ENCODE measurements around the gene CDC27.

DNA sequence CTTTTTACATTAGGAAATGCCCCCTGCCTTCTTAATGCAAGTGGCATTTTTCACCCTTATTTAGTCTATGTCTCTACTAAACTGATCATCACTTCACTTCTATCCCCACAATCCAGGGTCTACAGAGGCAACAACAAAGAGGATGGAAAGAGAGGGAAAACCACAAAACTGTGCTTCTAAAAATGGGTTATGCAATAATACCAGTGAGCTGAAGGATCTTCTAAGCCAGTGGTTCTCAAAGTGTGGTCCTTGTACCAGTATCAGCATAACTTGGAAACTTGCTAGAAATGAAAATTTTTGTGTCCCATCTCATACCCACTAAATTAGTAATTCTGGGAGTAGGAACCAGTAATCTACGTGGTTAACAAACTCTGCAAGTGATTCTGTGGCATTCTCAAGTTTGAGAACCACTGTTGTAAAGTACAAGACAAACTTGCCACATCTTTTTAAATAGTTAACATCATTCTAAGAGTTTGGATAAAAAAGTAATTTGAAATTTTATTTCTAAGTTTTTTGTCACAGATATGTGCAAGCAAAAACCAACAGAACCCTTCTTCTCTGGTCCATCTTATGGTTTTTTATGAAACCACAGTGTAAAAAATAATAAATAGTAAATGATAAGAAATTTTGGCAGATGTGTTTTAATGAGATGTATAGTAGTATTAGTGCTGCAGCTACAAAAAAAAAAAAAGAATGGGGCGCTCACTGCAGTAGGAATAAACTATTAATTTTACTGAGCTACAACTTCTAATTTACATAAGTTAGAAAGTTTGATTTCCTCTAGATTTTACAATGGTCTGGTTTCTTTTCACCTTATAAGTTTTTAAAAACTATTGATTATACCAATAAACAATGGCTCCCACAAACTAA, 16.2 kb downstream of the CDC27 start:
- TF ChIP-seq, protein P1, sequence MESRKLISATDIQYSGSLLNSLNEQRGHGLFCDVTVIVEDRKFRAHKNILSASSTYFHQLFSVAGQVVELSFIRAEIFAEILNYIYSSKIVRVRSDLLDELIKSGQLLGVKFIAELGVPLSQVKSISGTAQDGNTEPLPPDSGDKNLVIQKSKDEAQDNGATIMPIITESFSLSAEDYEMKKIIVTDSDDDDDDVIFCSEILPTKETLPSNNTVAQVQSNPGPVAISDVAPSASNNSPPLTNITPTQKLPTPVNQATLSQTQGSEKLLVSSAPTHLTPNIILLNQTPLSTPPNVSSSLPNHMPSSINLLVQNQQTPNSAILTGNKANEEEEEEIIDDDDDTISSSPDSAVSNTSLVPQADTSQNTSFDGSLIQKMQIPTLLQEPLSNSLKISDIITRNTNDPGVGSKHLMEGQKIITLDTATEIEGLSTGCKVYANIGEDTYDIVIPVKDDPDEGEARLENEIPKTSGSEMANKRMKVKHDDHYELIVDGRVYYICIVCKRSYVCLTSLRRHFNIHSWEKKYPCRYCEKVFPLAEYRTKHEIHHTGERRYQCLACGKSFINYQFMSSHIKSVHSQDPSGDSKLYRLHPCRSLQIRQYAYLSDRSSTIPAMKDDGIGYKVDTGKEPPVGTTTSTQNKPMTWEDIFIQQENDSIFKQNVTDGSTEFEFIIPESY (IDR thresholded peaks at IDR 0.05; ENCODE audit: extremely low read depth, insufficient replicate concordance, low read length) = no peak
- TF ChIP-seq, protein P2, sequence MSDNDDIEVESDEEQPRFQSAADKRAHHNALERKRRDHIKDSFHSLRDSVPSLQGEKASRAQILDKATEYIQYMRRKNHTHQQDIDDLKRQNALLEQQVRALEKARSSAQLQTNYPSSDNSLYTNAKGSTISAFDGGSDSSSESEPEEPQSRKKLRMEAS (IDR thresholded peaks at IDR 0.05) = no peak
- TF ChIP-seq, protein P3, sequence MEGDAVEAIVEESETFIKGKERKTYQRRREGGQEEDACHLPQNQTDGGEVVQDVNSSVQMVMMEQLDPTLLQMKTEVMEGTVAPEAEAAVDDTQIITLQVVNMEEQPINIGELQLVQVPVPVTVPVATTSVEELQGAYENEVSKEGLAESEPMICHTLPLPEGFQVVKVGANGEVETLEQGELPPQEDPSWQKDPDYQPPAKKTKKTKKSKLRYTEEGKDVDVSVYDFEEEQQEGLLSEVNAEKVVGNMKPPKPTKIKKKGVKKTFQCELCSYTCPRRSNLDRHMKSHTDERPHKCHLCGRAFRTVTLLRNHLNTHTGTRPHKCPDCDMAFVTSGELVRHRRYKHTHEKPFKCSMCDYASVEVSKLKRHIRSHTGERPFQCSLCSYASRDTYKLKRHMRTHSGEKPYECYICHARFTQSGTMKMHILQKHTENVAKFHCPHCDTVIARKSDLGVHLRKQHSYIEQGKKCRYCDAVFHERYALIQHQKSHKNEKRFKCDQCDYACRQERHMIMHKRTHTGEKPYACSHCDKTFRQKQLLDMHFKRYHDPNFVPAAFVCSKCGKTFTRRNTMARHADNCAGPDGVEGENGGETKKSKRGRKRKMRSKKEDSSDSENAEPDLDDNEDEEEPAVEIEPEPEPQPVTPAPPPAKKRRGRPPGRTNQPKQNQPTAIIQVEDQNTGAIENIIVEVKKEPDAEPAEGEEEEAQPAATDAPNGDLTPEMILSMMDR (IDR thresholded peaks at IDR 0.05 in 2 of 3, conservative IDR thresholded peaks at IDR 0.05 in 1 of 3; ENCODE audit: borderline replicate concordance in 1 of 3, insufficient read depth in 1 of 3, low read depth in 2 of 3, low read length in 2 of 3) = no peak
- TF ChIP-seq, protein P4, sequence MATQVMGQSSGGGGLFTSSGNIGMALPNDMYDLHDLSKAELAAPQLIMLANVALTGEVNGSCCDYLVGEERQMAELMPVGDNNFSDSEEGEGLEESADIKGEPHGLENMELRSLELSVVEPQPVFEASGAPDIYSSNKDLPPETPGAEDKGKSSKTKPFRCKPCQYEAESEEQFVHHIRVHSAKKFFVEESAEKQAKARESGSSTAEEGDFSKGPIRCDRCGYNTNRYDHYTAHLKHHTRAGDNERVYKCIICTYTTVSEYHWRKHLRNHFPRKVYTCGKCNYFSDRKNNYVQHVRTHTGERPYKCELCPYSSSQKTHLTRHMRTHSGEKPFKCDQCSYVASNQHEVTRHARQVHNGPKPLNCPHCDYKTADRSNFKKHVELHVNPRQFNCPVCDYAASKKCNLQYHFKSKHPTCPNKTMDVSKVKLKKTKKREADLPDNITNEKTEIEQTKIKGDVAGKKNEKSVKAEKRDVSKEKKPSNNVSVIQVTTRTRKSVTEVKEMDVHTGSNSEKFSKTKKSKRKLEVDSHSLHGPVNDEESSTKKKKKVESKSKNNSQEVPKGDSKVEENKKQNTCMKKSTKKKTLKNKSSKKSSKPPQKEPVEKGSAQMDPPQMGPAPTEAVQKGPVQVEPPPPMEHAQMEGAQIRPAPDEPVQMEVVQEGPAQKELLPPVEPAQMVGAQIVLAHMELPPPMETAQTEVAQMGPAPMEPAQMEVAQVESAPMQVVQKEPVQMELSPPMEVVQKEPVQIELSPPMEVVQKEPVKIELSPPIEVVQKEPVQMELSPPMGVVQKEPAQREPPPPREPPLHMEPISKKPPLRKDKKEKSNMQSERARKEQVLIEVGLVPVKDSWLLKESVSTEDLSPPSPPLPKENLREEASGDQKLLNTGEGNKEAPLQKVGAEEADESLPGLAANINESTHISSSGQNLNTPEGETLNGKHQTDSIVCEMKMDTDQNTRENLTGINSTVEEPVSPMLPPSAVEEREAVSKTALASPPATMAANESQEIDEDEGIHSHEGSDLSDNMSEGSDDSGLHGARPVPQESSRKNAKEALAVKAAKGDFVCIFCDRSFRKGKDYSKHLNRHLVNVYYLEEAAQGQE (IDR thresholded peaks at IDR 0.05; ENCODE audit: low read depth) = no peak
- no peak for TF ChIP-seq EZH2 (IDR thresholded peaks at IDR 0.05)
- TF ChIP-seq TCF7L2 (IDR thresholded peaks at IDR 0.05; ENCODE audit: borderline replicate concordance, extremely low read depth, insufficient read depth, insufficient read length) = no peak
- TF ChIP-seq POLR2A (IDR thresholded peaks at IDR 0.05; ENCODE audit: borderline replicate concordance, extremely low read depth, insufficient read depth, insufficient read length) = no peak

All from HCT116 (cell line).